GM12878 (cell line): ENCODE results near the gene UST. TPM values are rescaled to one million over a fixed set of nuclear protein-coding genes. Genes with fewer than 3 reads are reported as not detected.

Experiments used
- BCL11A ChIP-seq: IDR thresholded peaks from 2 replicates; pipeline ENCODE4 v1.6.1; 2011; ENCODE audit warnings: low read depth, low read length
- CBFB ChIP-seq: IDR thresholded peaks from 2 replicates; pipeline ENCODE4 v1.6.1; 2016; ENCODE audit warnings: antibody characterized with exemption, low read depth
- ESRRA ChIP-seq: IDR thresholded peaks from 2 replicates; pipeline ENCODE4 v1.6.1; 2012; ENCODE audit warnings: mild to moderate bottlenecking, low read length, improper control_type of control experiment
- FOS ChIP-seq: IDR thresholded peaks from 3 replicates; pipeline ENCODE4 v1.6.1; 2011; ENCODE audit warnings: borderline replicate concordance; ENCODE audit not compliant: insufficient read length; ENCODE audit errors: extremely low read depth
- GATAD2B ChIP-seq: fragments of 450-650 bp; conservative IDR thresholded peaks from 2 replicates; pipeline ENCODE4 v1.6.1; 2017; ENCODE audit warnings: low read depth, mild to moderate bottlenecking, moderate library complexity
- HDAC2 ChIP-seq: fragments of 200-600 bp; sonication (generic); IDR thresholded peaks from 2 replicates; pipeline ENCODE4 v1.6.1; 2017
- NFYB ChIP-seq: IDR thresholded peaks from 2 replicates; pipeline ENCODE4 v1.6.1; 2011; ENCODE audit warnings: low read depth, mild to moderate bottlenecking, low read length, improper control_type of control experiment, moderate library complexity; ENCODE audit not compliant: insufficient read depth
- PAX8 ChIP-seq: fragments of 450-650 bp; IDR thresholded peaks from 2 replicates; pipeline ENCODE4 v1.6.1; 2017; ENCODE audit warnings: mild to moderate bottlenecking, moderate library complexity
- PML ChIP-seq: IDR thresholded peaks from 2 replicates; pipeline ENCODE4 v1.6.1; 2012; ENCODE audit warnings: low read length, inconsistent platforms
- RCOR1 ChIP-seq: conservative IDR thresholded peaks from 2 replicates; pipeline ENCODE4 v1.6.1; 2012; ENCODE audit warnings: low read depth, low read length, improper control_type of control experiment
- RFX5 ChIP-seq: IDR thresholded peaks from 2 replicates; pipeline ENCODE4 v1.6.1; 2011; ENCODE audit warnings: low read depth, low read length, improper control_type of control experiment
- SIX5 ChIP-seq: IDR thresholded peaks from 2 replicates; pipeline ENCODE4 v1.6.1; 2011; ENCODE audit warnings: mild to moderate bottlenecking, low read depth, low read length, moderate library complexity; ENCODE audit not compliant: severe bottlenecking
- ZNF217 ChIP-seq: fragments of 450-650 bp; IDR thresholded peaks from 2 replicates; pipeline ENCODE4 v1.6.1; 2017; ENCODE audit warnings: antibody characterized with exemption, mild to moderate bottlenecking
- ZNF24 ChIP-seq: fragments of 450-650 bp; IDR thresholded peaks from 2 replicates; pipeline ENCODE4 v1.6.1; 2017; ENCODE audit warnings: antibody characterized with exemption, mild to moderate bottlenecking
- polyA plus RNA-seq, 11 experiments: library from polyadenylated mRNA; depleted of rRNA in 4 of 11; unstranded in 6 of 11; stranded (reverse) in 5 of 11; fragments of >200 nt; fragmentation: Nextera tagmentation in 4 of 11; fragmentation: Illumina TruSeq in 1 of 11; extraction: Ambion mirVana in 4 of 11; extraction: Trizol in 1 of 11; gene quantifications; 1 replicate in 1 of 11; 2 replicates in 10 of 11; pipeline versions ENCODE4 v1.2.1 to v1.2.3, GENCODE V29; 2011 to 2016; ENCODE audit warnings: inconsistent platforms in 2 of 11, missing spikeins in 2 of 11, low read depth in 1 of 11
- total RNA-seq, 4 experiments: library from RNA; depleted of rRNA in 3 of 4; stranded (reverse); fragments of >200 nt in 3 of 4; fragmentation: Illumina TruSeq in 1 of 4; extraction: Trizol in 1 of 4; gene quantifications; 2 replicates each; pipeline versions ENCODE4 v1.2.1 to v1.2.3, GENCODE V29; 2013 to 2021
- TF ChIP-seq, protein P1 (sequence below): IDR thresholded peaks from 2 replicates; pipeline ENCODE4 v1.6.1; 2011; ENCODE audit warnings: low read depth, mild to moderate bottlenecking, low read length, moderate library complexity, borderline replicate concordance; ENCODE audit errors: extremely low read depth
- TF ChIP-seq, protein P2 (sequence below): fragments of 450-650 bp; IDR thresholded peaks from 2 replicates; pipeline ENCODE4 v1.6.1; 2017; ENCODE audit warnings: borderline replicate concordance
- TF ChIP-seq, protein P3 (sequence below): IDR thresholded peaks from 2 replicates; pipeline ENCODE4 v1.6.1; 2012; ENCODE audit warnings: low read depth, low read length, improper control_type of control experiment
- TF ChIP-seq, protein P4 (sequence below): IDR thresholded peaks from 2 replicates; pipeline ENCODE4 v1.6.1; 2012; ENCODE audit warnings: low read length, inconsistent platforms
- TF ChIP-seq, protein P5 (sequence below): IDR thresholded peaks from 2 replicates; pipeline ENCODE4 v1.6.1; 2011; ENCODE audit warnings: borderline replicate concordance, low read depth, mild to moderate bottlenecking, moderate library complexity, low read length; ENCODE audit not compliant: insufficient read depth, poor library complexity, severe bottlenecking
- TF ChIP-seq, protein P6 (sequence below): IDR thresholded peaks from 2 replicates; pipeline ENCODE4 v1.6.1; 2012; ENCODE audit warnings: low read depth, low read length, improper control_type of control experiment
- TF ChIP-seq, protein P7 (sequence below): fragments of 450-650 bp; IDR thresholded peaks from 2 replicates; pipeline ENCODE4 v1.6.1; 2017; ENCODE audit warnings: antibody characterized with exemption, mild to moderate bottlenecking, moderate library complexity

UST gene
- total and polyA plus RNA-seq, 10 of the 15 experiments (the other 5 are each of a cell fraction or from before 2014, with no cell fraction given), result 0.74 to 43.3 (median 2.2) TPM

DNA sequence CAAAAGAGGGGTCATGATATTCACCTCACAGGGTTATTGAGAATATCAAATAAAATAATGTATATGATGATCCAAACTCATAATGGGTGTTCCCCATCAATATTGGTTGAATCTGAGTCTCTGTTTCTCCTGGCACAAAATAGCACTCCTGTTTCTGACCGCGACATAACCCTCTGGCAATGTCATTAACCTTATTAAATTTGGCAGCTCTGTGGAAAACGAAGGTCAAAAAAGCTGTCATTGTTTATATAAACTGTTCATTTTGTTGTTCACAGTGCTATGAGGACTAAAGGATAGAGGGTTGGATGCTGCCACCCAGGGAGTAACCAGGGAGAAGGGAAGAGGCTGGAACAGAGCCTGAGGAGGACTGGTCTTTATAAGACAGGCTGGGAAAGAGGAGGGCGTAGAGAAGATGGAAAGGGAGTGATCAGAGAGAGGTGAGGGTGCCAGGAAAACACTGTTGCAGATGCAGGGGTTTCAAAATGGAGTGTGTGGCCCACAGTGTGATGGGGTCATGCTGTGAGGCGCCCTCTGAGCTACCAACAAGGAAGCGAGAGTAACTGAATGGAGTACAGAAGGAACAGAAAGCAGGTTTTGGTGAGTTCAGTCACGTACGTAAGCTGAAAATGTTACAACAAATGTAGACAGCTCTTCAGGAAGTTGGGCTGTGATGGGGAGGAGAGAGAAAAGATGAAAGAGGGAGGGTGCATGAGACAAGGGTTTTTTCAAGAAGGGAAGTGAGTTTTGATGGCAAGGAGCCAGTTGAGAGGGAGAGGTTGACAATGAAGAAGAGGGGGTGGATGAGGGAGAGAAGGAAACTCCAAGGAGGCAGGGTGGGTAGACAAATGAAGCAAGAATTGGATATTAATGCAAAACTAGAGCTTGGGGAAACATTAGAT is 319.1 kb downstream of the UST start (continued):
- TF ChIP-seq HDAC2, result no peak
- TF ChIP-seq RFX5, result no peak
- TF ChIP-seq, protein P1, sequence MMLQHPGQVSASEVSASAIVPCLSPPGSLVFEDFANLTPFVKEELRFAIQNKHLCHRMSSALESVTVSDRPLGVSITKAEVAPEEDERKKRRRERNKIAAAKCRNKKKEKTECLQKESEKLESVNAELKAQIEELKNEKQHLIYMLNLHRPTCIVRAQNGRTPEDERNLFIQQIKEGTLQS, result no peak
- TF ChIP-seq, protein P2, sequence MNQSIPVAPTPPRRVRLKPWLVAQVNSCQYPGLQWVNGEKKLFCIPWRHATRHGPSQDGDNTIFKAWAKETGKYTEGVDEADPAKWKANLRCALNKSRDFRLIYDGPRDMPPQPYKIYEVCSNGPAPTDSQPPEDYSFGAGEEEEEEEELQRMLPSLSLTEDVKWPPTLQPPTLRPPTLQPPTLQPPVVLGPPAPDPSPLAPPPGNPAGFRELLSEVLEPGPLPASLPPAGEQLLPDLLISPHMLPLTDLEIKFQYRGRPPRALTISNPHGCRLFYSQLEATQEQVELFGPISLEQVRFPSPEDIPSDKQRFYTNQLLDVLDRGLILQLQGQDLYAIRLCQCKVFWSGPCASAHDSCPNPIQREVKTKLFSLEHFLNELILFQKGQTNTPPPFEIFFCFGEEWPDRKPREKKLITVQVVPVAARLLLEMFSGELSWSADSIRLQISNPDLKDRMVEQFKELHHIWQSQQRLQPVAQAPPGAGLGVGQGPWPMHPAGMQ, result no peak
- no peak for TF ChIP-seq ESRRA
- 0 out of 2 replicates have a peak, but pooled peaks have one; percentile 8 for TF ChIP-seq RCOR1
- TF ChIP-seq PAX8, result no peak; the same call in 1 of the 2 replicates
- TF ChIP-seq ZNF217, result no peak
- TF ChIP-seq ZNF24, result peak; percentile 80
- TF ChIP-seq, protein P3, sequence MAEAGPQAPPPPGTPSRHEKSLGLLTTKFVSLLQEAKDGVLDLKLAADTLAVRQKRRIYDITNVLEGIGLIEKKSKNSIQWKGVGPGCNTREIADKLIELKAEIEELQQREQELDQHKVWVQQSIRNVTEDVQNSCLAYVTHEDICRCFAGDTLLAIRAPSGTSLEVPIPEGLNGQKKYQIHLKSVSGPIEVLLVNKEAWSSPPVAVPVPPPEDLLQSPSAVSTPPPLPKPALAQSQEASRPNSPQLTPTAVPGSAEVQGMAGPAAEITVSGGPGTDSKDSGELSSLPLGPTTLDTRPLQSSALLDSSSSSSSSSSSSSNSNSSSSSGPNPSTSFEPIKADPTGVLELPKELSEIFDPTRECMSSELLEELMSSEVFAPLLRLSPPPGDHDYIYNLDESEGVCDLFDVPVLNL, result no peak
- TF ChIP-seq GATAD2B, result peak; percentile 80; the same call in 1 of the 2 replicates
- TF ChIP-seq, protein P4, sequence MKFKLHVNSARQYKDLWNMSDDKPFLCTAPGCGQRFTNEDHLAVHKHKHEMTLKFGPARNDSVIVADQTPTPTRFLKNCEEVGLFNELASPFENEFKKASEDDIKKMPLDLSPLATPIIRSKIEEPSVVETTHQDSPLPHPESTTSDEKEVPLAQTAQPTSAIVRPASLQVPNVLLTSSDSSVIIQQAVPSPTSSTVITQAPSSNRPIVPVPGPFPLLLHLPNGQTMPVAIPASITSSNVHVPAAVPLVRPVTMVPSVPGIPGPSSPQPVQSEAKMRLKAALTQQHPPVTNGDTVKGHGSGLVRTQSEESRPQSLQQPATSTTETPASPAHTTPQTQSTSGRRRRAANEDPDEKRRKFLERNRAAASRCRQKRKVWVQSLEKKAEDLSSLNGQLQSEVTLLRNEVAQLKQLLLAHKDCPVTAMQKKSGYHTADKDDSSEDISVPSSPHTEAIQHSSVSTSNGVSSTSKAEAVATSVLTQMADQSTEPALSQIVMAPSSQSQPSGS, result peak; percentile 87
- TF ChIP-seq, protein P5, sequence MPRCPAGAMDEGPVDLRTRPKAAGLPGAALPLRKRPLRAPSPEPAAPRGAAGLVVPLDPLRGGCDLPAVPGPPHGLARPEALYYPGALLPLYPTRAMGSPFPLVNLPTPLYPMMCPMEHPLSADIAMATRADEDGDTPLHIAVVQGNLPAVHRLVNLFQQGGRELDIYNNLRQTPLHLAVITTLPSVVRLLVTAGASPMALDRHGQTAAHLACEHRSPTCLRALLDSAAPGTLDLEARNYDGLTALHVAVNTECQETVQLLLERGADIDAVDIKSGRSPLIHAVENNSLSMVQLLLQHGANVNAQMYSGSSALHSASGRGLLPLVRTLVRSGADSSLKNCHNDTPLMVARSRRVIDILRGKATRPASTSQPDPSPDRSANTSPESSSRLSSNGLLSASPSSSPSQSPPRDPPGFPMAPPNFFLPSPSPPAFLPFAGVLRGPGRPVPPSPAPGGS, result no peak
- TF ChIP-seq BCL11A, result peak; percentile 67
- peak; percentile 58; the same call in 1 of the 2 replicates for TF ChIP-seq PML
- TF ChIP-seq CBFB, result no peak
- TF ChIP-seq, protein P6, sequence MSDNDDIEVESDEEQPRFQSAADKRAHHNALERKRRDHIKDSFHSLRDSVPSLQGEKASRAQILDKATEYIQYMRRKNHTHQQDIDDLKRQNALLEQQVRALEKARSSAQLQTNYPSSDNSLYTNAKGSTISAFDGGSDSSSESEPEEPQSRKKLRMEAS, result peak; percentile 26; the same call in 1 of the 2 replicates
- no peak for TF ChIP-seq SIX5
- TF ChIP-seq, protein P7, sequence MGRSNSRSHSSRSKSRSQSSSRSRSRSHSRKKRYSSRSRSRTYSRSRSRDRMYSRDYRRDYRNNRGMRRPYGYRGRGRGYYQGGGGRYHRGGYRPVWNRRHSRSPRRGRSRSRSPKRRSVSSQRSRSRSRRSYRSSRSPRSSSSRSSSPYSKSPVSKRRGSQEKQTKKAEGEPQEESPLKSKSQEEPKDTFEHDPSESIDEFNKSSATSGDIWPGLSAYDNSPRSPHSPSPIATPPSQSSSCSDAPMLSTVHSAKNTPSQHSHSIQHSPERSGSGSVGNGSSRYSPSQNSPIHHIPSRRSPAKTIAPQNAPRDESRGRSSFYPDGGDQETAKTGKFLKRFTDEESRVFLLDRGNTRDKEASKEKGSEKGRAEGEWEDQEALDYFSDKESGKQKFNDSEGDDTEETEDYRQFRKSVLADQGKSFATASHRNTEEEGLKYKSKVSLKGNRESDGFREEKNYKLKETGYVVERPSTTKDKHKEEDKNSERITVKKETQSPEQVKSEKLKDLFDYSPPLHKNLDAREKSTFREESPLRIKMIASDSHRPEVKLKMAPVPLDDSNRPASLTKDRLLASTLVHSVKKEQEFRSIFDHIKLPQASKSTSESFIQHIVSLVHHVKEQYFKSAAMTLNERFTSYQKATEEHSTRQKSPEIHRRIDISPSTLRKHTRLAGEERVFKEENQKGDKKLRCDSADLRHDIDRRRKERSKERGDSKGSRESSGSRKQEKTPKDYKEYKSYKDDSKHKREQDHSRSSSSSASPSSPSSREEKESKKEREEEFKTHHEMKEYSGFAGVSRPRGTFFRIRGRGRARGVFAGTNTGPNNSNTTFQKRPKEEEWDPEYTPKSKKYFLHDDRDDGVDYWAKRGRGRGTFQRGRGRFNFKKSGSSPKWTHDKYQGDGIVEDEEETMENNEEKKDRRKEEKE, result no peak
- TF ChIP-seq FOS, result no peak
- TF ChIP-seq NFYB, result no peak
